ENCODE measurements around the gene YY1AP1.
"Not testable (repeated sequence)": the region's sequence is repeated elsewhere in the genome, so short reads cannot be mapped to it uniquely, and the experiment has no call there.

Gene YY1AP1

DNA sequence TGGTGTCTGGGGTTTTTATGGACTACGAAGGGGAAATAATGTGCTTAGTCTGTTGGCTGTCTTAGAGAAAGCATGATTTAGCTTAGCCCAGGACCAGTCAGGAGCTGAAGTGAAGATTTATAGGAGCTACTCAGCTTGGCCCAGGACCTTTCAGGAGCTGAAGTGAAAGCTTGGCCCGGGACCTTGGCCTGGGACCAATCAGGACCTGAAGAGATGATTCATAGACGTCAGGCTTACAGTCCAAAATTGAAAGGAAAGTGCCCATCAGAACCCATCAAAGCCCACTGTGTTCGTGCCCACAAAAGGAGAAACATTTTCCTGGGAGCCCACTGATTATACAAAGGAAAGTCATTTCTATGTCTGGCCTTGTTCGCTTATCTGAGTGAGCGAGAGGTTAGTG is 42.9 kb downstream of the YY1AP1 start:
- TF ChIP-seq EZH2 (IDR thresholded peaks at IDR 0.05; ENCODE audit: borderline replicate concordance, low read depth, low read length, severe bottlenecking) = no peak
- TF ChIP-seq, protein P1, sequence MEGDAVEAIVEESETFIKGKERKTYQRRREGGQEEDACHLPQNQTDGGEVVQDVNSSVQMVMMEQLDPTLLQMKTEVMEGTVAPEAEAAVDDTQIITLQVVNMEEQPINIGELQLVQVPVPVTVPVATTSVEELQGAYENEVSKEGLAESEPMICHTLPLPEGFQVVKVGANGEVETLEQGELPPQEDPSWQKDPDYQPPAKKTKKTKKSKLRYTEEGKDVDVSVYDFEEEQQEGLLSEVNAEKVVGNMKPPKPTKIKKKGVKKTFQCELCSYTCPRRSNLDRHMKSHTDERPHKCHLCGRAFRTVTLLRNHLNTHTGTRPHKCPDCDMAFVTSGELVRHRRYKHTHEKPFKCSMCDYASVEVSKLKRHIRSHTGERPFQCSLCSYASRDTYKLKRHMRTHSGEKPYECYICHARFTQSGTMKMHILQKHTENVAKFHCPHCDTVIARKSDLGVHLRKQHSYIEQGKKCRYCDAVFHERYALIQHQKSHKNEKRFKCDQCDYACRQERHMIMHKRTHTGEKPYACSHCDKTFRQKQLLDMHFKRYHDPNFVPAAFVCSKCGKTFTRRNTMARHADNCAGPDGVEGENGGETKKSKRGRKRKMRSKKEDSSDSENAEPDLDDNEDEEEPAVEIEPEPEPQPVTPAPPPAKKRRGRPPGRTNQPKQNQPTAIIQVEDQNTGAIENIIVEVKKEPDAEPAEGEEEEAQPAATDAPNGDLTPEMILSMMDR (IDR thresholded peaks at IDR 0.05; ENCODE audit: borderline replicate concordance, extremely low read depth, low read length, poor library complexity, severe bottlenecking) = no peak
- no peak overlapping the region for H3K4me3 ChIP-seq (ENCODE audit: low read depth in 1 of 2, low read length in 2 of 2)
- H4K20me1 ChIP-seq (ENCODE audit: insufficient read depth, low read length) = no peaks in the 10 kb centered on the region
- no peak overlapping the region for H3K27ac ChIP-seq (ENCODE audit: low read length)
- no peak overlapping the region for H3K4me2 ChIP-seq (ENCODE audit: insufficient read depth, low read length)
- peaks cover 27% of the 10 kb centered on the region for H3K9me3 ChIP-seq (ENCODE audit: insufficient read depth, low read length, severe bottlenecking)
- H3K79me2 ChIP-seq (ENCODE audit: insufficient read depth, low read length) = no peaks in the 10 kb centered on the region
- no peaks in the 10 kb centered on the region for H3K4me1 ChIP-seq (ENCODE audit: insufficient read depth, low read length)
- ATAC-seq (ENCODE audit: insufficient read depth, low read depth) = no peak
- H3K36me3 ChIP-seq (ENCODE audit: insufficient read depth, low read length) = no peaks in the 10 kb centered on the region
- peak overlapping the region; percentile 9; the same call in 1 of the 2 replicates for H2AFZ ChIP-seq (ENCODE audit: low read depth, low read length)
- H3K27me3 ChIP-seq (ENCODE audit: insufficient read depth, low read length, poor library complexity) = no peaks in the 10 kb centered on the region
- no peak overlapping the region for H3K9ac ChIP-seq (ENCODE audit: low read depth, low read length)
- no peak for DNase-seq

DNA sequence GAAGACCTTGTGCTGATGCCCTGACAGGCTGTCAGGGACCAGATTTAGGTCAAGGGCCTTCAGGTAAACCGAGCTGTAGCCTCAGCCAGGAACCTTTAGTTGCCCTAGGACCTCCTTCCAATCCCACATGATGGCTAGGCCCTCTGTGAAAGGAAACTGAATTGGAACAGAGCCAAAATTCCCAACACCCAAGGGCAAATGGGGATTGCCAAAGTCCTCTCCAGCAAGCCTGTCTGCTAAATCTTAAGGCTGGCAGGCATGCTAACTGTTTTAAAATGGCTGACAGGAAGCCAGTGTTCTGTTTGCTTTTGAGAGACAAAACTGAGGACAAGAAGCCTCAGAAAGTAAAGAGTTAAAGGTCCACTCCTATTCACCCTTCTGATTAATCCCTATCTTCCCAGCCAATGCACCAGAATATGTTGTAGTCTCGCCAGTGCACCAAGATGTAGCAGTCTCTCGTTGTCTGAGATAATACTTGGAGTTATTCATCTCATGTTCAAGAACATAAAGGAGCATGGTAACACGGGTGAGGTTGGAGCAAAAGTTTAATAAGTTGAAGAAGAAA is 43.5 kb downstream of the YY1AP1 start:
- Histone ChIP-seq H4K20me1 (ENCODE audit: insufficient read depth, low read length) (no peaks in the 10 kb centered on the region), H3K27me3 (ENCODE audit: insufficient read depth, low read length, poor library complexity) (no peaks in the 10 kb centered on the region), H3K9me3 (ENCODE audit: insufficient read depth, low read length, severe bottlenecking) (peaks cover 27% of the 10 kb centered on the region), H3K27ac (ENCODE audit: low read length) (no peak overlapping the region), H3K4me3 (ENCODE audit: low read depth in 1 of 2, low read length in 2 of 2) (no peak overlapping the region), H2AFZ (ENCODE audit: low read depth, low read length) (peak overlapping the region; percentile 9), H3K36me3 (ENCODE audit: insufficient read depth, low read length) (no peaks in the 10 kb centered on the region), H3K79me2 (ENCODE audit: insufficient read depth, low read length) (no peaks in the 10 kb centered on the region), H3K9ac (ENCODE audit: low read depth, low read length) (no peak overlapping the region), H3K4me1 (ENCODE audit: insufficient read depth, low read length) (no peaks in the 10 kb centered on the region), H3K4me2 (ENCODE audit: insufficient read depth, low read length) (no peak overlapping the region)
- no peak for TF ChIP-seq EZH2 (IDR thresholded peaks at IDR 0.05; ENCODE audit: borderline replicate concordance, low read depth, low read length, severe bottlenecking)
- TF ChIP-seq, protein P1 (IDR thresholded peaks at IDR 0.05; ENCODE audit: borderline replicate concordance, extremely low read depth, low read length, poor library complexity, severe bottlenecking) = no peak
- DNase-seq (no peak), ATAC-seq (ENCODE audit: insufficient read depth, low read depth) (no peak)

DNA sequence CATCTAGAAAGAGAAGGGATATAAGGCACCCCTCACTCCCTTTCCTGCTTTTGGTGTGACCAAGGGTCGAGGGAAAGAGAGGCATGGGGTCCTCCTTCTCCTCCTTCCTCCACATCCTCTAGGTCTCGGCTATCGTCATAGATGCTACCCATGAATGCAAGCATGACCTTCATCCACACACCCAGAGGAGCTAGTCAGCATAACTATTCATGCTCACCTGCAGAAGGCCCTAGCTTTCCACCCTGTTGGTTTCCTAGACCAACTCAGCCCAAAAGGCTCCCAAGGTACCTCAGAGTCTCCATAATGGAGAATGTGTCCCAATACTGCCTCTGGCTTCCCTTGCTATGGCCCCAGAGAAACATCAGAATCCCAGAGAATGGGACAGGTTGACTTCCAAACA is 45.3 kb downstream of the YY1AP1 start:
- TF ChIP-seq, protein P1 (IDR thresholded peaks at IDR 0.05; ENCODE audit: borderline replicate concordance, extremely low read depth, low read length, poor library complexity, severe bottlenecking) = no peak
- no peak for TF ChIP-seq EZH2 (IDR thresholded peaks at IDR 0.05; ENCODE audit: borderline replicate concordance, low read depth, low read length, severe bottlenecking)
- H3K9me3 ChIP-seq (ENCODE audit: insufficient read depth, low read length, severe bottlenecking) = peaks cover 27% of the 10 kb centered on the region
- H4K20me1 ChIP-seq (ENCODE audit: insufficient read depth, low read length) = no peaks in the 10 kb centered on the region
- H3K4me2 ChIP-seq (ENCODE audit: insufficient read depth, low read length) = no peak overlapping the region
- no peaks in the 10 kb centered on the region for H3K27me3 ChIP-seq (ENCODE audit: insufficient read depth, low read length, poor library complexity)
- peaks cover 4% of the 10 kb centered on the region for H3K4me1 ChIP-seq (ENCODE audit: insufficient read depth, low read length)
- H3K36me3 ChIP-seq (ENCODE audit: insufficient read depth, low read length) = no peaks in the 10 kb centered on the region
- no peak for DNase-seq
- no peak for ATAC-seq (ENCODE audit: insufficient read depth, low read depth)
- no peak overlapping the region for H3K4me3 ChIP-seq (ENCODE audit: low read depth in 1 of 2, low read length in 2 of 2)
- H3K27ac ChIP-seq (ENCODE audit: low read length) = no peak overlapping the region
- no peaks in the 10 kb centered on the region for H3K79me2 ChIP-seq (ENCODE audit: insufficient read depth, low read length)
- no peak overlapping the region for H3K9ac ChIP-seq (ENCODE audit: low read depth, low read length)
- H2AFZ ChIP-seq (ENCODE audit: low read depth, low read length) = no peak overlapping the region

DNA sequence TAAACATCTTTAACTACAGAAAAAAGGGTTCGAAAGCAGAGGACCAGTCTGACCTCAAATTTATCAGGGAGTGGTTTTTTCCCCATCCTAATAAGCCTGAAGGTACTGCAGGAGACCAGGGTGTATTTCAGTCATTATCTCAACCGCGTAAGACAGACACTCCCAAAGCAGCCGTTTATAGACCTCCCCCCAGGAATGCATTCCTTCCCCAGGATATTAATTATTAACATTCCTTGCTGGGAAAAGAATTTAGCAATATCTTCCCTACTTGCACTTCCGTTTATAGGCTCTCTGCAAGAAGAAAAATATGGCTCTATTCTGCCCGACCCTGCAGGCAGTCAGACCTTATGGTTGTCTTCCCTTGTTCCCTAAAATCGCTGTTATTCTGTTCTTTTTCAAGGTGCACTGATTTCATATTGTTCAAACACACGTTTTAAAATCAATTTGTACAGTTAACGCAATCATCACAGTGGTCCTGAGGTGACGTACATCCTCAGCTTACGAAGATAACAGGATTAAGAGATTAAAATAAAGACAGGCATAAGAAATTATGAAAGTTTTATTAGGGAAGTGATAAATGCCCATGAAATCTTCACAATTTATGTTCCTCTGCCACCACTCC is 45.9 kb downstream of the YY1AP1 start:
- not testable (repeated sequence) for H3K36me3 ChIP-seq (ENCODE audit: insufficient read depth, low read length); H3K4me1 ChIP-seq (ENCODE audit: insufficient read depth, low read length); H3K9ac ChIP-seq (ENCODE audit: low read depth, low read length); ATAC-seq (ENCODE audit: insufficient read depth, low read depth); H3K4me3 ChIP-seq (ENCODE audit: low read depth in 1 of 2, low read length in 2 of 2); H4K20me1 ChIP-seq (ENCODE audit: insufficient read depth, low read length); H2AFZ ChIP-seq (ENCODE audit: low read depth, low read length); H3K27ac ChIP-seq (ENCODE audit: low read length); H3K27me3 ChIP-seq (ENCODE audit: insufficient read depth, low read length, poor library complexity); H3K79me2 ChIP-seq (ENCODE audit: insufficient read depth, low read length); H3K4me2 ChIP-seq (ENCODE audit: insufficient read depth, low read length)
- peak; percentile 35 for DNase-seq
- peaks cover 27% of the 10 kb centered on the region for H3K9me3 ChIP-seq (ENCODE audit: insufficient read depth, low read length, severe bottlenecking)
